SU-DHL-6 (cell line): ENCODE results near the gene NOTUM.

ENCODE experiments used
- H2AFZ ChIP-seq: fragments of 200-600 bp; sonication (generic); 2 replicates; pipeline ENCODE4 v1.6.1; 2014; ENCODE audit warnings: low read depth, mild to moderate bottlenecking, moderate library complexity, mixed read lengths, antibody characterized with exemption, low read length; ENCODE audit not compliant: severe bottlenecking
- H3F3A ChIP-seq: fragments of 200-600 bp; shearing (Covaris generic); 2 replicates; pipeline ENCODE4 v1.6.0; 2016; ENCODE audit warnings: antibody characterized with exemption, mild to moderate bottlenecking; ENCODE audit not compliant: insufficient read depth
- H3K27ac ChIP-seq: fragments of 200-600 bp; sonication (generic); 2 replicates; pipeline ENCODE4 v1.5.1; 2016; ENCODE audit warnings: low read depth, mild to moderate bottlenecking, low read length, moderate library complexity, mixed read lengths
- H3K27me3 ChIP-seq: fragments of 200-600 bp; sonication (generic), shearing (Covaris generic); 2 replicates; pipeline ENCODE4 v1.6.0; 2014; ENCODE audit warnings: mild to moderate bottlenecking, low read length
- H3K36me3 ChIP-seq: fragments of 200-600 bp; sonication (generic); 2 replicates; pipeline ENCODE4 v1.6.1; 2014; ENCODE audit warnings: mild to moderate bottlenecking, low read length, mixed read lengths
- H3K4me2 ChIP-seq: fragments of 300-600, 200-600 bp; shearing (Covaris generic), sonication (generic); 2 replicates; pipeline ENCODE4 v1.6.0; 2014; ENCODE audit warnings: low read length, low read depth, mild to moderate bottlenecking; ENCODE audit not compliant: poor library complexity, severe bottlenecking
- H3K4me3 ChIP-seq: fragments of 200-600 bp; sonication (generic); 2 replicates; pipeline ENCODE4 v1.5.1; 2014; ENCODE audit warnings: antibody characterized with exemption, low read length, mild to moderate bottlenecking, mixed read lengths; ENCODE audit not compliant: insufficient read depth, poor library complexity, severe bottlenecking
- H3K79me2 ChIP-seq: fragments of 200-600 bp; sonication (generic); 2 replicates; pipeline ENCODE4 v1.6.1; 2014; ENCODE audit warnings: mild to moderate bottlenecking, low read length, moderate library complexity; ENCODE audit not compliant: insufficient read depth
- H3K9ac ChIP-seq: fragments of 200-600 bp; sonication (generic); 2 replicates; pipeline ENCODE4 v1.7.0; 2014; ENCODE audit warnings: mild to moderate bottlenecking, low read length
- H3K9me2 ChIP-seq: fragments of 200-600 bp; sonication (generic); replicated peaks from 2 replicates; pipeline ENCODE4 v1.6.1; 2014; ENCODE audit warnings: low read length; ENCODE audit not compliant: insufficient read depth
- H3K9me3 ChIP-seq: fragments of 200-600 bp; sonication (generic); 2 replicates; pipeline ENCODE4 v1.6.1; 2014; ENCODE audit warnings: low read length, mixed read lengths; ENCODE audit not compliant: insufficient read depth
- H4K20me1 ChIP-seq: fragments of 200-600 bp; sonication (generic); 2 replicates; pipeline ENCODE4 v1.6.1; 2014; ENCODE audit warnings: low read depth, mild to moderate bottlenecking, antibody characterized with exemption, low read length, moderate library complexity, mixed read lengths
- EZH2phosphoT487 ChIP-seq: fragments of 200-600 bp; sonication (generic), shearing (Covaris generic); conservative IDR thresholded peaks from 2 replicates; pipeline ENCODE4 v1.6.1; 2018; ENCODE audit warnings: mild to moderate bottlenecking, antibody characterized with exemption, low read length, moderate library complexity, mixed read lengths
- TF ChIP-seq, protein P1 (sequence below): fragments of 200-600 bp; sonication (generic); IDR thresholded peaks from one replicate; pipeline ENCODE4 v1.5.1; 2017; ENCODE audit warnings: antibody characterized with exemption, mild to moderate bottlenecking, low read length, moderate library complexity; ENCODE audit not compliant: insufficient read depth, poor library complexity, severe bottlenecking

NOTUM gene

DNA sequence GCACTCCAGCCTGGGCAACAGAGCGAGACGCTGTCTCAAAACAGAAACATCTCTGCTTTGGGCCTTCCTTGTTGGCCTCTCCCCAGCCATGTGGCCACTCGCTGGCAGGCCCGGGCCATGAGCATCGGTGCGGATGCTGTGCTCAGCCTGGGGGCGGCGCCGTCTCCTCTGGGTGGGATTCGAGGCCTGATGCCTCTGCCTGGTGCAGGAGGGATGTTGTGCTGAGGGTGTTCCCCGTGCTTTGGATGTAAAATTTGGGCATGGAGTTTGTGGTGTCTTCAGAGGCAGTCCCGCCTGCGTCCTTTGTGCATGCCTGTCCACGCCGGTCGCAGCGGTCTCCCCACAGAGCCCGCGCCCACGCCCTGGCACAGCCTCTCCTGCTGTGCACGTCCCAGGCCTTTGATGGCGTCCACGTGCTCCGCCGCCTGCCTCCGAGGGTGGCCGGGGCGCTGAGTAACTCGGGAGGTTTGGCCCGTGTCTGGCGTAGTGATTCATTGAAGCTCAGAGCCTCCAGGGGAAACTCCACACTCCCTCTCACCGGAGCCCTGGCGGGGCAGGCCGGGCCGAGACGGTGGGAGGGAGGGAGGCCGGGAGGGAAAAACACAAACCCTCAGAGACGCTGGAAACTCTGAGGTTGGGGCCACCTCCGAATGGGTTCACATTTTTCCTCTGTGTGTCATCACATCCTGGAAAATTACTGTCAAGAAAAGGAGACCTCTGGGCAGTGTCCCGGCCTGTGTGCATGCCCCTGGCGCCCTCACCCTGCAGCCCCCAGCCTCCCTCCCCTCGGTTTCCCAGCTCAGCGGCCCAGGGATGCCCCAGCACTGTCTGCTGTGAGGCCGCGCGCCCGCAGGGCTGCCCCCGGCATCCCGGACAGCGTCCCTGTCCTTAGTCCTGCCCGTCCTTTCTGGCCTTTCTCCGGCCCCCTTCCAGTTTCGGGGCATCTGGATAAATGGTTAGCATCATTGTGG lies 42.7 kb upstream of the NOTUM start:
- Histone ChIP-seq H3K27ac (no peak overlapping the region), H3K79me2 (no peaks in the 10 kb centered on the region), H3K9ac (no peak overlapping the region), H3F3A (no peaks in the 10 kb centered on the region), H4K20me1 (no peaks in the 10 kb centered on the region), H3K4me3 (no peak overlapping the region), H3K4me2 (no peak overlapping the region), H2AFZ (no peak overlapping the region), H3K36me3 (no peaks in the 10 kb centered on the region), H3K9me3 (no peaks in the 10 kb centered on the region), H3K27me3 (no peaks in the 10 kb centered on the region), H3K9me2 (no peaks in the 10 kb centered on the region)
- TF ChIP-seq, protein P1, sequence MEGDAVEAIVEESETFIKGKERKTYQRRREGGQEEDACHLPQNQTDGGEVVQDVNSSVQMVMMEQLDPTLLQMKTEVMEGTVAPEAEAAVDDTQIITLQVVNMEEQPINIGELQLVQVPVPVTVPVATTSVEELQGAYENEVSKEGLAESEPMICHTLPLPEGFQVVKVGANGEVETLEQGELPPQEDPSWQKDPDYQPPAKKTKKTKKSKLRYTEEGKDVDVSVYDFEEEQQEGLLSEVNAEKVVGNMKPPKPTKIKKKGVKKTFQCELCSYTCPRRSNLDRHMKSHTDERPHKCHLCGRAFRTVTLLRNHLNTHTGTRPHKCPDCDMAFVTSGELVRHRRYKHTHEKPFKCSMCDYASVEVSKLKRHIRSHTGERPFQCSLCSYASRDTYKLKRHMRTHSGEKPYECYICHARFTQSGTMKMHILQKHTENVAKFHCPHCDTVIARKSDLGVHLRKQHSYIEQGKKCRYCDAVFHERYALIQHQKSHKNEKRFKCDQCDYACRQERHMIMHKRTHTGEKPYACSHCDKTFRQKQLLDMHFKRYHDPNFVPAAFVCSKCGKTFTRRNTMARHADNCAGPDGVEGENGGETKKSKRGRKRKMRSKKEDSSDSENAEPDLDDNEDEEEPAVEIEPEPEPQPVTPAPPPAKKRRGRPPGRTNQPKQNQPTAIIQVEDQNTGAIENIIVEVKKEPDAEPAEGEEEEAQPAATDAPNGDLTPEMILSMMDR: no peak
- no peak for TF ChIP-seq EZH2phosphoT487

- no peaks in the 10 kb centered on the region for H3F3A ChIP-seq
- no peaks in the 10 kb centered on the region for H4K20me1 ChIP-seq
- no peak overlapping the region for H3K9ac ChIP-seq
- H3K9me3 ChIP-seq: no peaks in the 10 kb centered on the region
- H3K79me2 ChIP-seq: no peaks in the 10 kb centered on the region
- TF ChIP-seq EZH2phosphoT487: no peak
- TF ChIP-seq, protein P1: no peak
- H3K4me2 ChIP-seq: no peak overlapping the region
- no peaks in the 10 kb centered on the region for H3K27me3 ChIP-seq
- H2AFZ ChIP-seq: no peak overlapping the region
- no peaks in the 10 kb centered on the region for H3K36me3 ChIP-seq
- no peak overlapping the region for H3K27ac ChIP-seq
- H3K9me2 ChIP-seq: no peaks in the 10 kb centered on the region
- H3K4me3 ChIP-seq: no peak overlapping the region
These were observed 40.6 kb upstream of the NOTUM start for GRCh38 chr17:82001571-82002056.

DNA sequence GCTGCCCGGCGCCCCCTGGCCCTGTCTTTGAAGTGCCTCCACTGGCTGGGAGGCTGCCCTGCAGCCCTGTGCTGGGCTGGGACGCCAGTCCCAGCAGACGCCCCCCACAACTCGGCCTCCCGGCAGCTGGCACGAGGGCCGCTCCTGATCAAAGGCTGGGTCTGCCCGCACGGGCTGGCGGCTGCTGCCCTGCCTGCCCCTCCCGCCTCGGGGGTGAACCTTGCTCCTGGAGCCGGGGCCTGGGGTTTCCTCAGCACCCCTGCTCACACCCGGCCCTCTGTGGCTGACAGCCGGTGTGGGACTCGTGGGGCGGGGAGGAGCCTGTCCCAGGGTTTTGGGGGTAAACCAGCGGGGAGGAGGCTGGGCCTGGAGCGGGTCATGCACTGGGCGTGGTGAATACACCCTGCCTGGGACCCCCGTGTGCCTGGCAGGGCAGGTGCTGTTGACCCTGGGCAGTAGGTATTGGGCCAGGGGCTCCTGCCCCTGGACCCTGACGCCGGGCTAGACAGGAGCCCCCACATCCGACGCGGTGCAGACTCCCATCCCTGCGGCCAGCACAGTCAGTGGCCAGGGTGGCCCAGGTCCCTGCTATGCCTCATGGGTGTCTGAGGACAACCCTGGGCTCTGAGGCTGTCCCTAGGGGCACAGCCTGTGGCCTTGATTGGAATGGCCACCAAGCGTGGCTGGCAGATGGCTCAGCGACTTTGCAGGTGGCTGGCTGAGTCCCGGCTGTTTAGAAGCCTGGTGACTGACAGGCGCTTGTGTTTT lies 40.0 kb upstream of the NOTUM start:
- H4K20me1 ChIP-seq: no peaks in the 10 kb centered on the region
- no peaks in the 10 kb centered on the region for H3K36me3 ChIP-seq
- H3F3A ChIP-seq: no peaks in the 10 kb centered on the region
- H3K4me3 ChIP-seq: no peak overlapping the region
- H3K9ac ChIP-seq: no peak overlapping the region
- no peaks in the 10 kb centered on the region for H3K27me3 ChIP-seq
- H3K9me2 ChIP-seq: no peaks in the 10 kb centered on the region
- no peak overlapping the region for H3K27ac ChIP-seq
- H2AFZ ChIP-seq: no peak overlapping the region
- no peak overlapping the region for H3K4me2 ChIP-seq
- no peaks in the 10 kb centered on the region for H3K9me3 ChIP-seq
- TF ChIP-seq, protein P1: no peak
- TF ChIP-seq EZH2phosphoT487: no peak
- no peaks in the 10 kb centered on the region for H3K79me2 ChIP-seq
